Right cardiac atrium (tissue), 5 donors: ENCODE measurements around the gene C3orf49. TPM values are rescaled to one million over a fixed set of nuclear protein-coding genes. Genes with fewer than 3 reads are reported as not detected.
A peak's percentile ranks its signal among the peaks of the same experiment; 100 is the strongest.

ENCODE experiments used
- ATAC-seq, 2 donors: fragments of 200-7000 bp; cut with Tn5 transposase; one replicate each; pipeline versions ENCODE4 v1.8.0 to v1.9.1; 2020; ENCODE audit warnings: moderate library complexity in 2 of 2, mild to moderate bottlenecking in 1 of 2
- DNase-seq, 3 donors: peaks; one replicate each; pipeline ENCODE4 v3.0.0-alpha.2; 2020
- H3K27ac ChIP-seq: one replicate; pipeline ENCODE4 v1.5.1; 2013; ENCODE audit warnings: mild to moderate bottlenecking, low read length, control low read depth, moderate library complexity
- H3K27me3 ChIP-seq: one replicate; pipeline ENCODE4 v1.6.1; 2013; ENCODE audit not compliant: control insufficient read depth, insufficient read depth
- H3K4me1 ChIP-seq: one replicate; pipeline ENCODE4 v1.6.1; 2013; ENCODE audit warnings: low read length; ENCODE audit not compliant: control insufficient read depth, insufficient read depth
- H3K4me3 ChIP-seq: one replicate; pipeline ENCODE4 v1.5.1; 2013; ENCODE audit warnings: low read length, control low read depth
- H3K9me3 ChIP-seq: one replicate; pipeline ENCODE4 v1.6.1; 2013; ENCODE audit warnings: low read length; ENCODE audit not compliant: control insufficient read depth
- WGBS: extraction: QIAGEN DNeasy Blood & Tissue Kit; methylation state at CpG from one replicate; pipeline ENCODE4 v1.1.7; 2013; 5-methylcytosine and 5-hydroxymethylcytosine counted together
- intact Hi-C, 4 donors: fragments of 100-400 bp; cut with DNase I; formaldehyde crosslinking; loops; one replicate each; pipeline versions ENCODE4 v1.11.0 to v1.14.0; 2022 to 2023
- polyA plus RNA-seq: library from polyadenylated mRNA; stranded (reverse); fragments of 200-250 nt; gene quantifications from one replicate; pipeline ENCODE4 v1.2.3, GENCODE V29; 2013
- total RNA-seq, 4 donors: library from RNA; stranded (reverse); fragmentation: NEBNext Ultra II Directional; extraction: Animal tissue kit (Norgen Biotek cat#: 25700); gene quantifications; one replicate each; pipeline ENCODE4 v1.2.1, GENCODE V29; 2021
- donor health status: healthy with polysubstance abuse.
- donor health status: DM: no; HTN: yes; CAD: no.
- donor health status: DM: no; HTN: no; CAD: no.
- donor health status: DM: no; HTN: yes; CAD: no; lungs with severe emphysema.
- donor health status: DM: yes; HTN: yes; CAD: no.

The C3orf49 gene
- total and polyA plus RNA-seq, 5 donors: not detected

GRCh38 chr3:63814237-63814636, 4.9 kb upstream of the C3orf49 start:
- no peak for ATAC-seq
- Histone ChIP-seq H3K4me1 (no peaks in the 10 kb centered on the region), H3K4me3 (no peak overlapping the region), H3K27ac (no peak overlapping the region), H3K9me3 (no peaks in the 10 kb centered on the region), H3K27me3 (no peaks in the 10 kb centered on the region)
- 81% methylated on average over 3 of the region's 3 CpGs for WGBS
- intact Hi-C loops: no loop called here
- no peak for DNase-seq

- ATAC-seq (no peak), DNase-seq (no peak)
- H3K4me1 ChIP-seq: no peaks in the 10 kb centered on the region
- H3K27ac ChIP-seq: no peak overlapping the region
- no peak overlapping the region for H3K4me3 ChIP-seq
- 95% methylated on average over 5 of the region's 5 CpGs for WGBS
- H3K9me3 ChIP-seq: no peaks in the 10 kb centered on the region
- intact Hi-C loops: loop anchor here in 3 of 4 donors (5.0 kb wide), 1 partner anchor 465 kb away; no protein-coding TSS in a partner anchor
- H3K27me3 ChIP-seq: no peaks in the 10 kb centered on the region
Measured at GRCh38 chr3:63817225-63817624, 1.9 kb upstream of the C3orf49 start.

- peak in 1 of 2 donors; percentile 64 for ATAC-seq
Measured at GRCh38 chr3:63818282-63819150, 583 bp upstream of the C3orf49 start.

GRCh38 chr3:63824309-63824708, 5.2 kb downstream of the C3orf49 start:
- no peaks in the 10 kb centered on the region for H3K4me1 ChIP-seq
- ATAC-seq (no peak), DNase-seq (no peak)
- WGBS: 82% methylated on average over 4 of the region's 4 CpGs
- intact Hi-C loops: no loop called here
- H3K9me3 ChIP-seq: no peaks in the 10 kb centered on the region
- H3K27me3 ChIP-seq: no peaks in the 10 kb centered on the region
- no peak overlapping the region for H3K27ac ChIP-seq
- H3K4me3 ChIP-seq: no peak overlapping the region

More at GRCh38 chr3:63818282-63819150, 583 bp upstream of the C3orf49 start:
- Histone ChIP-seq H3K27me3 (no peaks in the 10 kb centered on the region), H3K27ac (no peak overlapping the region), H3K9me3 (no peaks in the 10 kb centered on the region), H3K4me3 (no peak overlapping the region), H3K4me1 (no peaks in the 10 kb centered on the region)
- 31% methylated on average over 10 of the region's 10 CpGs for WGBS
- intact Hi-C loops: loop anchor here (2.0 to 5.0 kb wide), 2 partner anchors 466 to 468 kb away; no protein-coding TSS in a partner anchor
- DNase-seq: peak; percentile 19 to 61 (median 50)

GRCh38 chr3:63830526-63830925, 11.4 kb downstream of the C3orf49 start:
- no peak for ATAC-seq
- intact Hi-C loops: no loop called here
- no peaks in the 10 kb centered on the region for H3K4me1 ChIP-seq
- H3K27ac ChIP-seq: no peak overlapping the region
- no peaks in the 10 kb centered on the region for H3K27me3 ChIP-seq
- WGBS: 93% methylated on average over 6 of the region's 6 CpGs
- H3K9me3 ChIP-seq: no peaks in the 10 kb centered on the region
- DNase-seq: no peak
- H3K4me3 ChIP-seq: no peak overlapping the region

GRCh38 chr3:63832395-63832794, 13.3 kb downstream of the C3orf49 start:
- H3K4me3 ChIP-seq: no peak overlapping the region
- H3K27me3 ChIP-seq: no peaks in the 10 kb centered on the region
- no peak overlapping the region for H3K27ac ChIP-seq
- DNase-seq: no peak
- intact Hi-C loops: no loop called here
- WGBS: 91% methylated on average over 6 of the region's 6 CpGs
- ATAC-seq: no peak
- no peaks in the 10 kb centered on the region for H3K9me3 ChIP-seq
- H3K4me1 ChIP-seq: no peaks in the 10 kb centered on the region

- no peaks in the 10 kb centered on the region for H3K27me3 ChIP-seq
- intact Hi-C loops: no loop called here
- H3K4me1 ChIP-seq: no peaks in the 10 kb centered on the region
- H3K27ac ChIP-seq: no peak overlapping the region
- no peak overlapping the region for H3K4me3 ChIP-seq
- ATAC-seq (no peak), DNase-seq (no peak)
- H3K9me3 ChIP-seq: no peaks in the 10 kb centered on the region
- 49% methylated on average over 1 of the region's 1 CpG for WGBS
Measured at GRCh38 chr3:63841704-63842103, 22.6 kb downstream of the C3orf49 start.

GRCh38 chr3:63842127-63842526, 23.0 kb downstream of the C3orf49 start:
- H3K27me3 ChIP-seq: no peaks in the 10 kb centered on the region
- H3K27ac ChIP-seq: no peak overlapping the region
- no peaks in the 10 kb centered on the region for H3K4me1 ChIP-seq
- ATAC-seq: no peak
- H3K9me3 ChIP-seq: no peaks in the 10 kb centered on the region
- intact Hi-C loops: no loop called here
- no peak overlapping the region for H3K4me3 ChIP-seq
- DNase-seq: no peak

- peak; percentile 31 to 46 for ATAC-seq
- intact Hi-C loops: no loop called here
Measured at GRCh38 chr3:63845215-63845614, 26.1 kb downstream of the C3orf49 start.

GRCh38 chr3:63847718-63848450, 28.8 kb downstream of the C3orf49 start:
- no peak for ATAC-seq
- intact Hi-C loops: no loop called here
- no peak for DNase-seq
- Histone ChIP-seq H3K4me3 (no peak overlapping the region), H3K27me3 (no peaks in the 10 kb centered on the region), H3K9me3 (no peaks in the 10 kb centered on the region), H3K27ac (no peak overlapping the region), H3K4me1 (no peaks in the 10 kb centered on the region)
- WGBS: 85% methylated on average over 1 of the region's 1 CpG

More at GRCh38 chr3:63845215-63845614, 26.1 kb downstream of the C3orf49 start:
- no peak overlapping the region for H3K27ac ChIP-seq
- no peaks in the 10 kb centered on the region for H3K4me1 ChIP-seq
- no peak for DNase-seq
- no peaks in the 10 kb centered on the region for H3K9me3 ChIP-seq
- H3K4me3 ChIP-seq: no peak overlapping the region
- H3K27me3 ChIP-seq: no peaks in the 10 kb centered on the region
- 64% methylated on average over 4 of the region's 4 CpGs for WGBS

GRCh38 chr3:63849175-63849574, 30.1 kb downstream of the C3orf49 start:
- H3K4me3 ChIP-seq: no peak overlapping the region
- no peaks in the 10 kb centered on the region for H3K27me3 ChIP-seq
- intact Hi-C loops: no loop called here
- no peak for ATAC-seq
- H3K9me3 ChIP-seq: no peaks in the 10 kb centered on the region
- DNase-seq: no peak
- H3K27ac ChIP-seq: no peak overlapping the region
- no peaks in the 10 kb centered on the region for H3K4me1 ChIP-seq
- 95% methylated on average over 4 of the region's 4 CpGs for WGBS
